HepG2 (cell line): ENCODE measurements around the gene CTF1.

Experiments
- EZH2 ChIP-seq: conservative IDR thresholded peaks from 2 replicates; pipeline ENCODE4 v1.6.1; 2012; ENCODE audit warnings: mild to moderate bottlenecking, low read depth, low read length, moderate library complexity
- HES4 ChIP-seq: sonication (generic); formaldehyde crosslinking; IDR thresholded peaks from 2 replicates; pipeline ENCODE4 v1.9.0; 2021; ENCODE audit warnings: mild to moderate bottlenecking, missing genetic modification reagents, borderline replicate concordance
- KDM1A ChIP-seq: IDR thresholded peaks from 2 replicates; pipeline ENCODE4 v1.6.1; 2016; ENCODE audit warnings: missing compliant biosample characterization
- MAZ ChIP-seq, 2 experiments: sonication (generic) in 1 of 2; formaldehyde crosslinking in 1 of 2; IDR thresholded peaks; 2 replicates each; pipeline versions ENCODE4 v1.5.0 to v1.6.1; 2012 to 2020; ENCODE audit warnings: low read depth in 2 of 2, mild to moderate bottlenecking in 2 of 2, borderline replicate concordance in 1 of 2, improper control_type of control experiment in 1 of 2, low read length in 1 of 2, missing genetic modification reagents in 1 of 2, moderate library complexity in 1 of 2
- PHB2 ChIP-seq: fragments of 450-650 bp; IDR thresholded peaks from 2 replicates; pipeline ENCODE4 v1.6.1; 2018; ENCODE audit not compliant: partially characterized antibody
- POLR2A ChIP-seq, 2 experiments: IDR thresholded peaks; 2 replicates each; pipeline ENCODE4 v1.6.1; 2011; ENCODE audit warnings: low read depth in 2 of 2, low read length in 2 of 2, mild to moderate bottlenecking in 1 of 2, moderate library complexity in 1 of 2; ENCODE audit not compliant: insufficient read depth in 1 of 2
- POLR2AphosphoS5 ChIP-seq: IDR thresholded peaks from 2 replicates; pipeline ENCODE4 v1.6.1; 2012; ENCODE audit warnings: low read depth, low read length
- ZNF232 ChIP-seq: sonication (generic); formaldehyde crosslinking; IDR thresholded peaks from 2 replicates; pipeline ENCODE4 v1.4.0; 2020; ENCODE audit warnings: missing genetic modification reagents, borderline replicate concordance
- ZNF350 ChIP-seq: sonication (generic); formaldehyde crosslinking; IDR thresholded peaks from 2 replicates; pipeline ENCODE4 v1.4.0; 2020; ENCODE audit warnings: mild to moderate bottlenecking, low read depth, missing genetic modification reagents, borderline replicate concordance
- ZNF460 ChIP-seq: sonication (generic); formaldehyde crosslinking; IDR thresholded peaks from 2 replicates; pipeline ENCODE4 v1.5.1; 2020; ENCODE audit warnings: missing genetic modification reagents, mild to moderate bottlenecking, borderline replicate concordance
- ZNF512 ChIP-seq: sonication (generic); formaldehyde crosslinking; IDR thresholded peaks from 2 replicates; pipeline ENCODE4 v1.4.0; 2020; ENCODE audit warnings: mild to moderate bottlenecking, missing genetic modification reagents
- TF ChIP-seq, protein P1 (sequence below): sonication (generic); formaldehyde crosslinking; IDR thresholded peaks from 2 replicates; pipeline ENCODE4 v1.5.0; 2020; ENCODE audit warnings: mild to moderate bottlenecking, missing genetic modification reagents, moderate library complexity
- TF ChIP-seq, protein P2 (sequence below): conservative IDR thresholded peaks from 2 replicates; pipeline ENCODE4 v1.6.1; 2018; ENCODE audit warnings: missing genetic modification reagents
- TF ChIP-seq, protein P3 (sequence below): sonication (generic); formaldehyde crosslinking; IDR thresholded peaks from 2 replicates; pipeline ENCODE4 v1.4.0; 2020; ENCODE audit warnings: mild to moderate bottlenecking, missing genetic modification reagents

GRCh38 chr16:30901201-30902028 lies 5.0 kb downstream of the CTF1 start:
- no peak for TF ChIP-seq EZH2
- TF ChIP-seq PHB2, result no peak
- TF ChIP-seq, protein P1, sequence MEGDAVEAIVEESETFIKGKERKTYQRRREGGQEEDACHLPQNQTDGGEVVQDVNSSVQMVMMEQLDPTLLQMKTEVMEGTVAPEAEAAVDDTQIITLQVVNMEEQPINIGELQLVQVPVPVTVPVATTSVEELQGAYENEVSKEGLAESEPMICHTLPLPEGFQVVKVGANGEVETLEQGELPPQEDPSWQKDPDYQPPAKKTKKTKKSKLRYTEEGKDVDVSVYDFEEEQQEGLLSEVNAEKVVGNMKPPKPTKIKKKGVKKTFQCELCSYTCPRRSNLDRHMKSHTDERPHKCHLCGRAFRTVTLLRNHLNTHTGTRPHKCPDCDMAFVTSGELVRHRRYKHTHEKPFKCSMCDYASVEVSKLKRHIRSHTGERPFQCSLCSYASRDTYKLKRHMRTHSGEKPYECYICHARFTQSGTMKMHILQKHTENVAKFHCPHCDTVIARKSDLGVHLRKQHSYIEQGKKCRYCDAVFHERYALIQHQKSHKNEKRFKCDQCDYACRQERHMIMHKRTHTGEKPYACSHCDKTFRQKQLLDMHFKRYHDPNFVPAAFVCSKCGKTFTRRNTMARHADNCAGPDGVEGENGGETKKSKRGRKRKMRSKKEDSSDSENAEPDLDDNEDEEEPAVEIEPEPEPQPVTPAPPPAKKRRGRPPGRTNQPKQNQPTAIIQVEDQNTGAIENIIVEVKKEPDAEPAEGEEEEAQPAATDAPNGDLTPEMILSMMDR (CRISPR knock-in tag), result no peak
- no peak for TF ChIP-seq HES4
- no peak for TF ChIP-seq ZNF232
- TF ChIP-seq POLR2A (IDR thresholded peaks at IDR 0.05; ENCODE audit: insufficient read depth in 1 of 2, low read depth in 2 of 2, low read length in 2 of 2), result no peak
- TF ChIP-seq ZNF460, result no peak
- no peak for TF ChIP-seq ZNF350
- TF ChIP-seq, protein P2, sequence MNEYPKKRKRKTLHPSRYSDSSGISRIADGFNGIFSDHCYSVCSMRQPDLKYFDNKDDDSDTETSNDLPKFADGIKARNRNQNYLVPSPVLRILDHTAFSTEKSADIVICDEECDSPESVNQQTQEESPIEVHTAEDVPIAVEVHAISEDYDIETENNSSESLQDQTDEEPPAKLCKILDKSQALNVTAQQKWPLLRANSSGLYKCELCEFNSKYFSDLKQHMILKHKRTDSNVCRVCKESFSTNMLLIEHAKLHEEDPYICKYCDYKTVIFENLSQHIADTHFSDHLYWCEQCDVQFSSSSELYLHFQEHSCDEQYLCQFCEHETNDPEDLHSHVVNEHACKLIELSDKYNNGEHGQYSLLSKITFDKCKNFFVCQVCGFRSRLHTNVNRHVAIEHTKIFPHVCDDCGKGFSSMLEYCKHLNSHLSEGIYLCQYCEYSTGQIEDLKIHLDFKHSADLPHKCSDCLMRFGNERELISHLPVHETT (CRISPR knock-in tag), result no peak
- TF ChIP-seq, protein P3, sequence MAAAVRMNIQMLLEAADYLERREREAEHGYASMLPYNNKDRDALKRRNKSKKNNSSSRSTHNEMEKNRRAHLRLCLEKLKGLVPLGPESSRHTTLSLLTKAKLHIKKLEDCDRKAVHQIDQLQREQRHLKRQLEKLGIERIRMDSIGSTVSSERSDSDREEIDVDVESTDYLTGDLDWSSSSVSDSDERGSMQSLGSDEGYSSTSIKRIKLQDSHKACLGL (CRISPR knock-in tag), result no peak
- no peak for TF ChIP-seq KDM1A (CRISPR knock-in tag)
- TF ChIP-seq MAZ (IDR thresholded peaks at IDR 0.05; ENCODE audit: borderline replicate concordance, low read depth, low read length), result no peak
- no peak for TF ChIP-seq MAZ (CRISPR knock-in tag; IDR thresholded peaks at IDR 0.05; ENCODE audit: low read depth)
- no peak for TF ChIP-seq POLR2AphosphoS5
- TF ChIP-seq ZNF512 (CRISPR knock-in tag), result no peak
